ENCODE results near the gene PHGDH.

- no peak for TF ChIP-seq POLR2A (IDR thresholded peaks at IDR 0.05)
- TF ChIP-seq, protein P1, sequence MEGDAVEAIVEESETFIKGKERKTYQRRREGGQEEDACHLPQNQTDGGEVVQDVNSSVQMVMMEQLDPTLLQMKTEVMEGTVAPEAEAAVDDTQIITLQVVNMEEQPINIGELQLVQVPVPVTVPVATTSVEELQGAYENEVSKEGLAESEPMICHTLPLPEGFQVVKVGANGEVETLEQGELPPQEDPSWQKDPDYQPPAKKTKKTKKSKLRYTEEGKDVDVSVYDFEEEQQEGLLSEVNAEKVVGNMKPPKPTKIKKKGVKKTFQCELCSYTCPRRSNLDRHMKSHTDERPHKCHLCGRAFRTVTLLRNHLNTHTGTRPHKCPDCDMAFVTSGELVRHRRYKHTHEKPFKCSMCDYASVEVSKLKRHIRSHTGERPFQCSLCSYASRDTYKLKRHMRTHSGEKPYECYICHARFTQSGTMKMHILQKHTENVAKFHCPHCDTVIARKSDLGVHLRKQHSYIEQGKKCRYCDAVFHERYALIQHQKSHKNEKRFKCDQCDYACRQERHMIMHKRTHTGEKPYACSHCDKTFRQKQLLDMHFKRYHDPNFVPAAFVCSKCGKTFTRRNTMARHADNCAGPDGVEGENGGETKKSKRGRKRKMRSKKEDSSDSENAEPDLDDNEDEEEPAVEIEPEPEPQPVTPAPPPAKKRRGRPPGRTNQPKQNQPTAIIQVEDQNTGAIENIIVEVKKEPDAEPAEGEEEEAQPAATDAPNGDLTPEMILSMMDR (IDR thresholded peaks at IDR 0.05 in 8 of 11, conservative IDR thresholded peaks at IDR 0.05 in 3 of 11), result no peak
These were observed 60.6 kb downstream of the PHGDH start for GRCh38 chr1:119772298-119772697.
